AG10803 (cell line): ENCODE data around the gene LRFN5.
"Not testable (repeated sequence)": the region's sequence is repeated elsewhere in the genome, so short reads cannot be mapped to it uniquely, and the experiment has no call there.

ENCODE experiments used
- DNase-seq: peaks from one replicate; pipeline ENCODE4 v3.0.0; 2010; ENCODE audit warnings: low read depth
- H3K4me3 ChIP-seq: 2 replicates; pipeline ENCODE4 v1.5.1; 2011; ENCODE audit warnings: mild to moderate bottlenecking, low read length, control low read depth
- CTCF ChIP-seq: conservative IDR thresholded peaks from 2 replicates; pipeline ENCODE4 v1.5.1; 2011; ENCODE audit warnings: mild to moderate bottlenecking, low read length, control low read depth, inconsistent platforms

LRFN5 gene

GRCh38 chr14:41899416-41899815 is 292.7 kb downstream of the LRFN5 start:
- TF ChIP-seq CTCF, result no peak
- no peak overlapping the region for H3K4me3 ChIP-seq
- peak; percentile 0 for DNase-seq

- no peak for TF ChIP-seq CTCF
- no peak for DNase-seq
- H3K4me3 ChIP-seq, result no peak overlapping the region
Measured at GRCh38 chr14:41900644-41901043, 294.0 kb downstream of the LRFN5 start.

DNA sequence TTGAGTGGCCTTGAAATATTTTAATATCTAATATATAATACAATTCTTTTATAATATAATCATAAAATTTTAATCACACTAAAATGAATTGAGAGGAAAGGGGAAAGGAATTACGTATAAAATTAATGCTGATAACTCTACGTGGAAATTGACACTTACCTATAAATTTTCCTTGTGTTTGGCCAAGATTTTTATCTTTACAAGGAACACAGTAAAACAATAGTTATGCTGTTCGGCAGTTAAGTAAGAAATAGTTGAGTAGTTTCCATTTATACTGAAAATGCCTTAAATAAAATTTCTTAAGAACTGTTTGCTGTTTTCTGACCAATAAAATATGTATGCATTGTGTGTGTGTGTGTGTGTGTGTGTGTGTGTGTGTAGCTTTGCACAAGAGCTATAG is 294.4 kb downstream of the LRFN5 start:
- TF ChIP-seq CTCF, result no peak
- no peak overlapping the region for H3K4me3 ChIP-seq
- no peak for DNase-seq

DNA sequence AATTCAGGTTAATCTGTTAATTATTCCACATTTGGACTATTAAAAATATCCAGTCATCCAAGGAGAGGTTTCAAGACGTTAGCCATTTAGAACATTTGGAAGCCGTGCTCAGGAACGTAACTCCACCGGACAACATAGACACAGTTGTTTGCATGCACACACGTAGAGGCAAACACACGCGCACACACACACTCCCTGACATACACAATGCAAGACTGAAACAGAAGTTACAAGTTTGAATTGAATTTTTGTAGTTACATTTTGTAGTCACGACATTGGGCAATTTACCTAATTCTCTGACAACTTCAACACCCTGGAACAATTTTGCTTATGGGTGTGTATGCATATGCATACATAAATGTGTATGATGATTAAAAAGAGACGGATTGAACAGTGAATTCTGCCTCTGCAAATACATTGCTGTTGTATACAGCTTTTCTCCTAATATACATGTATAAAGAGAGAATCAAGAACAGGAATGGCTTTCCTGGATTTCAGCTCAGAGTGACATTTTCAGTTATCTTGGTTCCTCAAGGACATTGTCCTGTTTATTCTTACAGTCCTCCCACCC is 298.8 kb downstream of the LRFN5 start:
- H3K4me3 ChIP-seq, result no peak overlapping the region
- no peak for DNase-seq
- TF ChIP-seq CTCF, result no peak

GRCh38 chr14:41911155-41911554 is 304.5 kb downstream of the LRFN5 start:
- not testable (repeated sequence) for DNase-seq, H3K4me3 ChIP-seq

- no peak for DNase-seq
- H3K4me3 ChIP-seq, result no peak overlapping the region
- TF ChIP-seq CTCF, result no peak
Measured at GRCh38 chr14:41913398-41913797, 306.7 kb downstream of the LRFN5 start.

GRCh38 chr14:41915732-41916131 is 309.1 kb downstream of the LRFN5 start:
- no peak for DNase-seq
- H3K4me3 ChIP-seq, result no peak overlapping the region
- TF ChIP-seq CTCF, result no peak

DNA sequence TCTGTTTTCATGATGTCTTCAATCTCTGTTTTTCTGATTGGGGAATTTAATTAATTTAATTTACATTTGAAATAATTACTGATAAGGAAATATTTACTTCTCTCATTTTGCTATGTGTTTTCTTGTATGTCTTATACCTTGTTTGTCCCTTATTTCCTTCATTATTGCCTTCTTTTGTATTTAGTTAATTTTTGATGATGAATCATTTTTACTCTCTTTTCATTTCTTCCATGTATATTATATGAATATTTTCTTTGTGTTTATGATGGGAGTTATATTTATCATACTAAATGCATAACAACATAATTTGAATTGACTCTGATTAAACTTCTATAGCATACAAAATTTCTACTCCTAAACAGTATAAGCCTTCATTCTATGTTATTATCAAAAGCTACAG is 309.6 kb downstream of the LRFN5 start:
- DNase-seq, result no peak
- no peak overlapping the region for H3K4me3 ChIP-seq
- no peak for TF ChIP-seq CTCF
